Transverse colon (tissue), 4 donors: ENCODE results near the gene SNIP1. TPM values are rescaled to one million over a fixed set of nuclear protein-coding genes. Genes with fewer than 3 reads are reported as not detected.

Experiments
- DNase-seq: peaks from one replicate; pipeline ENCODE4 v3.0.0-alpha.2; 2019
- H3K27ac ChIP-seq, 4 donors: fragments of 200-600 bp; sonication (generic); 2 replicates each; pipeline ENCODE4 v1.5.1; 2016 to 2018; ENCODE audit warnings: inconsistent platforms in 4 of 4
- H3K27me3 ChIP-seq: fragments of 200-600 bp; sonication (generic); 2 replicates; pipeline ENCODE4 v1.5.1; 2017; ENCODE audit warnings: inconsistent platforms
- H3K36me3 ChIP-seq, 4 donors: fragments of 200-600 bp; sonication (generic); 2 replicates each; pipeline ENCODE4 v1.5.1; 2017 to 2019; ENCODE audit warnings: inconsistent platforms in 4 of 4
- H3K4me1 ChIP-seq, 4 donors: fragments of 200-600 bp; sonication (generic); 2 replicates each; pipeline ENCODE4 v1.5.1; 2017 to 2020; ENCODE audit warnings: inconsistent platforms in 4 of 4
- H3K4me3 ChIP-seq, 4 donors: fragments of 200-600 bp; sonication (generic); 1 replicate in 1 of 4; 2 replicates in 3 of 4; pipeline versions ENCODE4 v1.5.1 to v1.6.1; 2017 to 2019; ENCODE audit warnings: inconsistent platforms in 4 of 4
- H3K9me3 ChIP-seq, 2 donors: fragments of 200-600 bp; sonication (generic); 2 replicates each; pipeline ENCODE4 v1.5.1; 2017 to 2019; ENCODE audit warnings: inconsistent platforms in 2 of 2
- CTCF ChIP-seq, 5 experiments: fragments of 200-600 bp in 3 of 5; fragments of 450-650 bp in 2 of 5; sonication (generic) in 3 of 5; IDR thresholded peaks; 1 replicate in 2 of 5; 2 replicates in 3 of 5; pipeline ENCODE4 v1.5.1; 2016 to 2017; ENCODE audit warnings: antibody characterized with exemption in 5 of 5, inconsistent platforms in 3 of 5, mild to moderate bottlenecking in 2 of 5, moderate library complexity in 1 of 5
- EP300 ChIP-seq: sonication (generic); formaldehyde crosslinking; IDR thresholded peaks from one replicate; pipeline ENCODE4 v1.6.1; 2017; ENCODE audit warnings: antibody characterized with exemption, low read depth
- POLR2A ChIP-seq: fragments of 450-650 bp; IDR thresholded peaks from one replicate; pipeline ENCODE4 v1.6.1; 2016; ENCODE audit warnings: antibody characterized with exemption, mild to moderate bottlenecking, moderate library complexity
- POLR2AphosphoS5 ChIP-seq, 3 donors: sonication (generic); formaldehyde crosslinking; IDR thresholded peaks; one replicate each; pipeline ENCODE4 v1.6.1; 2016; ENCODE audit warnings: antibody characterized with exemption in 3 of 3
- whole genome bisulfite sequencing, 2 donors: methylation state at CpG; one replicate each; pipeline ENCODE4 v1.1.5; 2018; ENCODE audit warnings: low coverage in 1 of 2; 5-methylcytosine and 5-hydroxymethylcytosine counted together
- in situ Hi-C, 4 donors: fragments of 200-750 bp; cut with MboI; loops; one replicate each; pipeline versions ENCODE4 v1.15.0 to v1.15.1; 2017; ENCODE audit warnings: low sequenced_read_pairs in 3 of 4, low pct_ligation_motif_present in 1 of 4, low pct_unique_long_range_greater_than_20kb in 1 of 4
- intact Hi-C: fragments of 100-400 bp; cut with DNase I; formaldehyde crosslinking; loops from one replicate; pipeline ENCODE4 v1.15.1; 2023; ENCODE audit warnings: low total_unique reads
- total RNA-seq, 4 donors: library from RNA; depleted of rRNA; stranded (reverse); fragments of >200 nt; gene quantifications; one replicate each; pipeline ENCODE4 v1.1.0, GENCODE V29; 2016

The SNIP1 gene
- total RNA-seq, 4 donors from 2014 or later = 9.0 to 175 (median 18.6) TPM

- in situ Hi-C loops (no loop called here), intact Hi-C loops (no loop called here)
- Histone ChIP-seq H3K27me3 (no peaks in the 10 kb centered on the region), H3K27ac (peak overlapping the region; percentile 42 to 75 (median 60)), H3K36me3 (peaks cover 0 to 33% (median 15%) of the 10 kb centered on the region in 4 donors), H3K9me3 (no peaks in the 10 kb centered on the region), H3K4me1 (peaks cover 3 to 31% (median 23%) of the 10 kb centered on the region in 4 donors), H3K4me3 (no peak overlapping the region)
- TF ChIP-seq CTCF (IDR thresholded peaks at IDR 0.05) (no peak), POLR2AphosphoS5 (IDR thresholded peaks at IDR 0.05) (peak in 1 of 3 donors; percentile 36), POLR2A (no peak), EP300 (no peak)
- peak; percentile 56 for DNase-seq
- 65 to 100% methylated on average over 2 to 4 of the region's 4 CpGs for WGBS, 2 donors
Measured at GRCh38 chr1:37498872-37499617, 55.0 kb downstream of the SNIP1 start.

DNA sequence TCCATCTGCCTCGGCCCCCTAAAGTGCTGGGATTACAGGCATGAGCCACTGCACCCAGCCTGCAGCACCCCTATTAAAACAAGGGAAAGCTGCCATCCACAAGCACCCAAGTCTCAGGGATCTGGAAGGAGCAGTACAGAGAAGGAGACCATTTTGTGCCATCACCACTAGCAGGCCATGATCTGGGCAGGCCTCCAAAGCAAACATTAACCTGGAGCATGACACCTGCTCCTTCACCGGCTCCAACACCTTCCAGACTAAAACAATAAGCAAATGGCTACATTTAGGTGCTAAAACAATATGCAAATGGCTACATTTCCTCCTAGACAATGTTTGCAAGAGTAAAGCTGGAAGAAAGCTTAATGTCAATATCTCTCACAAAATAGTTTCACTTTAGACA lies 56.3 kb downstream of the SNIP1 start:
- H3K36me3 ChIP-seq = peaks cover 0 to 39% (median 15%) of the 10 kb centered on the region in 4 donors
- intact Hi-C loops = no loop called here
- no peaks in the 10 kb centered on the region for H3K27me3 ChIP-seq
- H3K4me3 ChIP-seq = no peak overlapping the region
- peaks cover 3 to 31% (median 23%) of the 10 kb centered on the region in 4 donors for H3K4me1 ChIP-seq
- in situ Hi-C loops = no loop called here
- 85% methylated on average over 2 of the region's 2 CpGs; no CpG with 5 or more reads in 1 of the 2 donors for WGBS, 2 donors
- TF ChIP-seq POLR2AphosphoS5 (IDR thresholded peaks at IDR 0.05) = peak in 1 of 3 donors; percentile 16
- no peak for TF ChIP-seq POLR2A
- DNase-seq = peak; percentile 68
- H3K9me3 ChIP-seq = no peaks in the 10 kb centered on the region
- H3K27ac ChIP-seq = peak overlapping the region; percentile 42 to 75 (median 60)

DNA sequence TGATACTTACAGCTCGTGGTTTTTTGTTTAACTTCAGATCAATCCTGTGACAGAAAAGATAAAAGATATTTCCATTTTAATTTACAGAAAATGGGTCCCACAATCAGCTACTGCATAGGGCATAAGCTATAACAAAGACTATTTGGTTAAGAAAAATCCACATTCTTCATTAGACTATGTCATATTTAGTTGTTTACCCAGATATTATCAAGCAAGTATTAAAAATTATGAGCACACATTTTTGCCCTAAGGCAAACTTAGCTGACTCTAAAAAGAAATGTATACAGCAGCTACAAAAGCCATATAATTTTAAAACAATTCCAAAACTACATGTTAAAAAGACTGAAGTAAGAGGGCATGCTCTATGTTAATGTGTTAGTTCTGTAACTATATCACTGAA lies 58.2 kb downstream of the SNIP1 start:
- TF ChIP-seq EP300 = no peak
- TF ChIP-seq CTCF (IDR thresholded peaks at IDR 0.05) = no peak
- TF ChIP-seq POLR2AphosphoS5 (IDR thresholded peaks at IDR 0.05) = no peak
- TF ChIP-seq POLR2A = no peak
- Histone ChIP-seq H3K4me3 (no peak overlapping the region), H3K9me3 (no peaks in the 10 kb centered on the region), H3K27ac (no peak overlapping the region), H3K4me1 (peaks cover 3 to 31% (median 23%) of the 10 kb centered on the region in 4 donors), H3K36me3 (peaks cover 0 to 40% (median 16%) of the 10 kb centered on the region in 4 donors), H3K27me3 (no peaks in the 10 kb centered on the region)
- intact Hi-C loops (no loop called here), in situ Hi-C loops (no loop called here)
- WGBS, 2 donors = 85 to 100% methylated on average over 1 of the region's 1 CpG
- DNase-seq = no peak

GRCh38 chr1:37493336-37494098 lies 60.6 kb downstream of the SNIP1 start:
- H3K27ac ChIP-seq = no peak overlapping the region
- H3K36me3 ChIP-seq = peaks cover 0 to 34% (median 11%) of the 10 kb centered on the region in 4 donors
- H3K4me3 ChIP-seq = no peak overlapping the region
- 73 to 83% methylated on average over 2 of the region's 2 CpGs for WGBS, 2 donors
- no peak for DNase-seq
- peaks cover 0 to 12% (median 9%) of the 10 kb centered on the region in 4 donors for H3K4me1 ChIP-seq
- H3K9me3 ChIP-seq = no peaks in the 10 kb centered on the region
- intact Hi-C loops = no loop called here
- no peak for TF ChIP-seq CTCF (IDR thresholded peaks at IDR 0.05)
- in situ Hi-C loops = loop anchor here in 1 of 4 donors (5.0 kb wide), 1 partner anchor 36 kb away; no protein-coding TSS in a partner anchor
- H3K27me3 ChIP-seq = no peaks in the 10 kb centered on the region
